ENCODE results near the gene KNSTRN.

- TF ChIP-seq ZNF169 (tag by site-specific recombination; IDR thresholded peaks at IDR 0.05), result no peak
- no peak for TF ChIP-seq ZNF629 (tag by site-specific recombination; IDR thresholded peaks at IDR 0.05)
- no peak for TF ChIP-seq ZNF639 (tag by site-specific recombination; IDR thresholded peaks at IDR 0.05)
- no peak for TF ChIP-seq CTCF (tag by site-specific recombination; IDR thresholded peaks at IDR 0.05)
- no peak for TF ChIP-seq ZBTB11 (tag by site-specific recombination; conservative IDR thresholded peaks at IDR 0.05; ENCODE audit: low read depth)
- no peak for TF ChIP-seq SETDB1 (IDR thresholded peaks at IDR 0.05; ENCODE audit: insufficient read length, low read length)
- TF ChIP-seq PRDM4 (tag by site-specific recombination; IDR thresholded peaks at IDR 0.05), result no peak
- no peak for TF ChIP-seq SP2 (tag by site-specific recombination; IDR thresholded peaks at IDR 0.05)
Observed at GRCh38 chr15:40435710-40436089, 53.2 kb downstream of the KNSTRN start.
